NCI-H82 treated with DMSO at 0.1 percent for 48 hours (cell line): ENCODE data around the gene GALNT13.
"Not testable (repeated sequence)": the region's sequence is repeated elsewhere in the genome, so short reads cannot be mapped to it uniquely, and the experiment has no call there.

Experiments used
- DNase-seq: peaks from one replicate; lab custom pipeline; 2025; ENCODE audit not compliant: unreplicated experiment; lab: John Stamatoyannopoulos, UW

The GALNT13 gene

GRCh38 chr2:154462634-154463033, 590.9 kb downstream of the GALNT13 start:
- no peak for DNase-seq

GRCh38 chr2:154466226-154466625, 594.5 kb downstream of the GALNT13 start:
- DNase-seq = no peak

GRCh38 chr2:154470376-154470775, 598.7 kb downstream of the GALNT13 start:
- DNase-seq = no peak

- DNase-seq = not testable (repeated sequence)
These were observed 599.8 kb downstream of the GALNT13 start for GRCh38 chr2:154471492-154471891.

- DNase-seq = no peak
These were observed 605.6 kb downstream of the GALNT13 start for GRCh38 chr2:154477319-154477718.

GRCh38 chr2:154480521-154480920, 608.8 kb downstream of the GALNT13 start:
- DNase-seq = no peak

- no peak for DNase-seq
These were observed 609.6 kb downstream of the GALNT13 start for GRCh38 chr2:154481336-154481735.

- DNase-seq = no peak
These were observed 612.8 kb downstream of the GALNT13 start for GRCh38 chr2:154484338-154485099.

GRCh38 chr2:154488801-154489200, 617.1 kb downstream of the GALNT13 start:
- no peak for DNase-seq

- DNase-seq = no peak
These were observed 617.6 kb downstream of the GALNT13 start for GRCh38 chr2:154489266-154489858.

- no peak for DNase-seq
These were observed 618.8 kb downstream of the GALNT13 start for GRCh38 chr2:154490530-154490929.

GRCh38 chr2:154495455-154495868, 623.7 kb downstream of the GALNT13 start:
- DNase-seq = no peak

GRCh38 chr2:154497019-154497418, 625.3 kb downstream of the GALNT13 start:
- DNase-seq = no peak
